Measurements from ENCODE around the gene TACC2. TPM values are rescaled to one million over a fixed set of nuclear protein-coding genes. Genes with fewer than 3 reads are reported as not detected.

Gene TACC2
- total RNA-seq, 1 donor from 2014 or later, result 37.6 TPM

DNA sequence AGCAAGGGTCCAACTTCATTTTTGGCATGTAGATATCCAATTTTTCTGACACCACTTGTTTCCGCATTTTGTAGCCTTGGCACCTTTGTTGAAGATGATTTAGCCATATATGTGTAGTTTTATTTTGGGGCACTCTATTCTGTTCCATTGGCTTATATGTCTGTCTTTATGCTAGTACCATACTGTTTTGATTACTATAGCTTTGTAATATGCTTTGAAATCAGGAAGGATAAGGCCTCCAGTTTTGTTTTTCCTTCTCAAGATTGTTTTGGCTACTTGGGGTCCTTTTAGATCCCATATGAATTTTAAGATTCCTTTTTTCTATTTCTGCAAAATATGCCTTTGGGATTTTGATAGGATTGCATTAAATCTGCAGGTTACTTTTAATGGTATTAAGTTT, 272.6 kb downstream of the TACC2 start:
- H3K4me1 ChIP-seq (ENCODE audit: control insufficient read depth in 3 of 3, insufficient read depth in 3 of 3, low read length in 3 of 3), result peaks cover 4 to 5% (median 4%) of the 10 kb centered on the region in 3 donors
- no peaks in the 10 kb centered on the region for H3K27me3 ChIP-seq (ENCODE audit: control insufficient read depth in 3 of 3, insufficient read depth in 3 of 3, low read length in 3 of 3)
- H3K9ac ChIP-seq (ENCODE audit: low read depth in 1 of 3, low read length in 3 of 3), result no peak overlapping the region
- no peaks in the 10 kb centered on the region for H3K9me3 ChIP-seq (ENCODE audit: control insufficient read depth in 3 of 3, low read length in 3 of 3)
- H3K4me3 ChIP-seq (ENCODE audit: low read length in 3 of 3), result no peak overlapping the region
- H3K36me3 ChIP-seq (ENCODE audit: control insufficient read depth in 3 of 3, insufficient read depth in 3 of 3, low read length in 3 of 3), result peaks cover 8 to 31% (median 17%) of the 10 kb centered on the region in 3 donors
- H3K27ac ChIP-seq (ENCODE audit: low read depth, low read length), result no peak overlapping the region

DNA sequence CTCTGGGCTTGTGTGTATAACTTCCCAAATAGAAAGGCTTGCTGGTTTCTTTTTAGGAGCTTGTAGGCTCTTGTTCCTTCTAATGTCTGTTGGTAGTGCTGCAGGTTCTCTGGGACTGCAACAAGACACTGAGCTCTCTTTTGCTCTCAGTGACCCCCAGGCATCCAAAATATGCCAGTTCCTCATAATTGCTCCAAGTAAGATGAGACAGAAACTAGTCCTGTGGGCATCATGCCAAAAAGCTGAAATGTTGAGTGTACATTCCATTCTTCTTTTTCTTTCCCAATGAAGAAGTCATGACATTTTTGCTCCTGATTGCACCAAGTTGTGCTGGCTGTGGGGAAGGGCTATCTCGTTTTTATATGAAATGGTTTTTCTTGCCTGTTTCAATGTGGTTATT, 275.0 kb downstream of the TACC2 start:
- H3K27ac ChIP-seq (ENCODE audit: low read depth, low read length), result no peak overlapping the region

DNA sequence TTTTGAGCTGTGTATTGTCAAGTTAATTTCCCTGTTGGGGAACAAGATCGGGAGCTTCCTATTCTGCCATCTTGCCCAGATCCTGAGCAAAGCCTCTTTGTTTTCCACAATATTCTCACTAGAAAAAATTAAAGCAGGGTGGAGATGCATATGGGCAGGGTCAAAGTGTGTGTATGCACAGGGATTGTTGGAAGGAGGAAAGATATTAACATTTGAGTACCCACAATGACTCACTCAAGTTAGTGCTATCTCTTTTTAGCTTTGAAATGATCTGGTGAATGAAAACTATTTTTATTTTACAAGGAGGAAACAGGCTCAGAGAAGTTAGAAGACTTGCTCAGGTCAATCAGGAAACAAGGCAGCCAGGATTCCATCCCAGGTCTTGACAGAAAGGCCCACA, 275.5 kb downstream of the TACC2 start:
- no peaks in the 10 kb centered on the region for H3K9me3 ChIP-seq (ENCODE audit: control insufficient read depth in 3 of 3, low read length in 3 of 3)
- H3K9ac ChIP-seq (ENCODE audit: low read depth in 1 of 3, low read length in 3 of 3), result no peak overlapping the region
- no peaks in the 10 kb centered on the region for H3K27me3 ChIP-seq (ENCODE audit: control insufficient read depth in 3 of 3, insufficient read depth in 3 of 3, low read length in 3 of 3)
- H3K4me3 ChIP-seq (ENCODE audit: low read length in 3 of 3), result no peak overlapping the region
- H3K27ac ChIP-seq (ENCODE audit: low read depth, low read length), result no peak overlapping the region
- peaks cover 9 to 21% (median 17%) of the 10 kb centered on the region in 3 donors for H3K36me3 ChIP-seq (ENCODE audit: control insufficient read depth in 3 of 3, insufficient read depth in 3 of 3, low read length in 3 of 3)
- peaks cover 5 to 8% (median 6%) of the 10 kb centered on the region in 3 donors for H3K4me1 ChIP-seq (ENCODE audit: control insufficient read depth in 3 of 3, insufficient read depth in 3 of 3, low read length in 3 of 3)

More for the DNA sequence above, 275.0 kb downstream of the TACC2 start:
- H3K36me3 ChIP-seq (ENCODE audit: control insufficient read depth in 3 of 3, insufficient read depth in 3 of 3, low read length in 3 of 3), result peaks cover 5 to 21% (median 16%) of the 10 kb centered on the region in 3 donors
- H3K9ac ChIP-seq (ENCODE audit: low read depth in 1 of 3, low read length in 3 of 3), result no peak overlapping the region
- peaks cover 5 to 8% (median 6%) of the 10 kb centered on the region in 3 donors for H3K4me1 ChIP-seq (ENCODE audit: control insufficient read depth in 3 of 3, insufficient read depth in 3 of 3, low read length in 3 of 3)
- no peak overlapping the region for H3K4me3 ChIP-seq (ENCODE audit: low read length in 3 of 3)
- H3K9me3 ChIP-seq (ENCODE audit: control insufficient read depth in 3 of 3, low read length in 3 of 3), result no peaks in the 10 kb centered on the region
- H3K27me3 ChIP-seq (ENCODE audit: control insufficient read depth in 3 of 3, insufficient read depth in 3 of 3, low read length in 3 of 3), result no peaks in the 10 kb centered on the region

DNA sequence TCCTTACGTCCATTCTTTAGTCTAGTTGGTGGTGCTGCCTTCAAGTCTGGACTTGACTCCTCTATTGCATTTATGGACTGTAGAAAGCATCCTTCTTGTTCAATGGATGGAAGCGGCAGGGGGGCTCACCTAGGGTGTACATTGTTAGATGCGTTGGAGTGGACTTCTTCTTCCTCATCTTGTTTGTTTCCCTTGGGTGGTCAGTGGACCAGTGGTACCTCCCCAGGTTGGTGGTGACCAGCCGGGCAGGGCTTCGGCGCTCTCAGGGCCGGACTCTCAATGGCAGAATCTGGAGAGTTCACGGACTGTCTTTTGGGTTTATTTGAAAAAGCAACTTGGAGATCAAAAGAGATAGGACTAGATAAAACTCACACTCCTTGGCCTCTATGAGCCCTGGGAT, 276.0 kb downstream of the TACC2 start:
- H3K27me3 ChIP-seq (ENCODE audit: control insufficient read depth in 3 of 3, insufficient read depth in 3 of 3, low read length in 3 of 3), result no peaks in the 10 kb centered on the region
- no peak overlapping the region for H3K9ac ChIP-seq (ENCODE audit: low read depth in 1 of 3, low read length in 3 of 3)
- no peak overlapping the region for H3K4me3 ChIP-seq (ENCODE audit: low read length in 3 of 3)
- no peak overlapping the region for H3K27ac ChIP-seq (ENCODE audit: low read depth, low read length)
- H3K9me3 ChIP-seq (ENCODE audit: control insufficient read depth in 3 of 3, low read length in 3 of 3), result no peaks in the 10 kb centered on the region
- H3K36me3 ChIP-seq (ENCODE audit: control insufficient read depth in 3 of 3, insufficient read depth in 3 of 3, low read length in 3 of 3), result peaks cover 10 to 22% (median 17%) of the 10 kb centered on the region in 3 donors
- peaks cover 5 to 8% (median 6%) of the 10 kb centered on the region in 3 donors for H3K4me1 ChIP-seq (ENCODE audit: control insufficient read depth in 3 of 3, insufficient read depth in 3 of 3, low read length in 3 of 3)

DNA sequence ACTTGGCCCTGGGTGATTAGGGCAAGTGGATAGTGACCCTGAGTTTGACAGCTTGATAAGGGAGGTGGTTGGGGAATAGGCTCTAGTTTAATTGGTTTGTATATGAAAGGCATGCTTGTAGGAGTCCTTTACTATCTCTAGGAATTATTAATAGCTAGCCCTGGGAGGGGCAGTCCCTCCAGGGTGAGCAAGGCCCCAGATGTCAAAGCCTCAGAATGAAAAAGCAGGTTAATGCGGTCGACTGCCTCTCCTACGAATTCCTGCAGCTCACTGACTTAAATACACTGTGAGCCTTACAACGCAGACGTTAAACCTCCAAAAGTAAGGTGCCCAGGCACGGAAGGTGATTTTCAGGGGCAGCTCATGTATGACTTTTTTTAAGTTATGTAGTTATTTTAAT, 276.9 kb downstream of the TACC2 start:
- no peaks in the 10 kb centered on the region for H3K27me3 ChIP-seq (ENCODE audit: control insufficient read depth in 3 of 3, insufficient read depth in 3 of 3, low read length in 3 of 3)
- H3K27ac ChIP-seq (ENCODE audit: low read depth, low read length), result no peak overlapping the region
- no peak overlapping the region for H3K4me3 ChIP-seq (ENCODE audit: low read length in 3 of 3)
- H3K36me3 ChIP-seq (ENCODE audit: control insufficient read depth in 3 of 3, insufficient read depth in 3 of 3, low read length in 3 of 3), result peaks cover 10 to 22% (median 17%) of the 10 kb centered on the region in 3 donors
- no peaks in the 10 kb centered on the region for H3K9me3 ChIP-seq (ENCODE audit: control insufficient read depth in 3 of 3, low read length in 3 of 3)
- peaks cover 5 to 8% (median 6%) of the 10 kb centered on the region in 3 donors for H3K4me1 ChIP-seq (ENCODE audit: control insufficient read depth in 3 of 3, insufficient read depth in 3 of 3, low read length in 3 of 3)
- H3K9ac ChIP-seq (ENCODE audit: low read depth in 1 of 3, low read length in 3 of 3), result no peak overlapping the region

DNA sequence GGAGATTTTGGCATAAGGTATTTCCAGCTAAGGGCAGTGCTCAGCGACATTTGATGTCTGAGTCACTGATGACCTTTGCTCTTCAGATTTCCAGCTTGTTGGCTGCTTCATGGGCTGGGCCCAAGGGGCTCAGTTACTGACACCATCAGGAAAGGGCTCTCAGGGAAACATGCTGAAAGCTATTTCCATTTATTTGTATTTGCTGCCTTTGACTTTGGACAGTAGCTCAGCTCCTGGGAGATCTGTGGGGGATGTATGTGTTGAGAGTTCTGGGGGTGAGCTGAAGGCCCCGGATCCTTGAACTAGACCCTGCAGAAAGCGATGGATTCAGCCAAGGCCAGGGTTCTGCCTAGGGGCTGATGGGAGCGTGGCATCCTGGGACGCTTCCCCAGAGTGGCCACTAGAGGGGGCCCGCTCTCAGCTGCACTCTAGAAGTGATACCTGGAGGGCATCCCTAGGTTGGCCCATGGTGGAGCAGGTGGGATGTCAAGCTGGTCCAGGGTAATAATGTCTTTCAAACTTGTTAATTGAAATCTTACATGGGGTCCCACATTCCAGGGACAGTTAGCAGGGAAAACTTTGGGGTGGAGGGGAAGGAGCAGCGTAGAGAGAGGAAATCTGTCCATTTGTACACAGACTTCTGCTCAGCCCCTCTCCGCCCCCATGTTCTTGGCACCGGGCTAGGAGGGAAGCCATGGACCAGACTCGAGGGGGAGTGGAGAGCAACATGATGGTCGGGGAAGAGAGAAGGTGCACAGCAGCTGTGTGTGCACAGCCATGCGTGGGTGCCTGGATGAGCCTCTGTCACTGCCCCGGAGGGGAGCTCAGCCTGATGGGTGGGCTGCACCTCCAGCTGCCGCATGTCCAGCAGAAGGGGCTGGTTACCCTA, 279.1 kb downstream of the TACC2 start:
- Histone ChIP-seq H3K4me1 (ENCODE audit: control insufficient read depth in 3 of 3, insufficient read depth in 3 of 3, low read length in 3 of 3) (peaks cover 5 to 8% (median 6%) of the 10 kb centered on the region in 3 donors), H3K36me3 (ENCODE audit: control insufficient read depth in 3 of 3, insufficient read depth in 3 of 3, low read length in 3 of 3) (peaks cover 16 to 23% (median 22%) of the 10 kb centered on the region in 3 donors), H3K4me3 (ENCODE audit: low read length in 3 of 3) (no peak overlapping the region), H3K27ac (ENCODE audit: low read depth, low read length) (no peak overlapping the region), H3K27me3 (ENCODE audit: control insufficient read depth in 3 of 3, insufficient read depth in 3 of 3, low read length in 3 of 3) (no peaks in the 10 kb centered on the region), H3K9ac (ENCODE audit: low read depth in 1 of 3, low read length in 3 of 3) (no peak overlapping the region), H3K9me3 (ENCODE audit: control insufficient read depth in 3 of 3, low read length in 3 of 3) (no peaks in the 10 kb centered on the region)

DNA sequence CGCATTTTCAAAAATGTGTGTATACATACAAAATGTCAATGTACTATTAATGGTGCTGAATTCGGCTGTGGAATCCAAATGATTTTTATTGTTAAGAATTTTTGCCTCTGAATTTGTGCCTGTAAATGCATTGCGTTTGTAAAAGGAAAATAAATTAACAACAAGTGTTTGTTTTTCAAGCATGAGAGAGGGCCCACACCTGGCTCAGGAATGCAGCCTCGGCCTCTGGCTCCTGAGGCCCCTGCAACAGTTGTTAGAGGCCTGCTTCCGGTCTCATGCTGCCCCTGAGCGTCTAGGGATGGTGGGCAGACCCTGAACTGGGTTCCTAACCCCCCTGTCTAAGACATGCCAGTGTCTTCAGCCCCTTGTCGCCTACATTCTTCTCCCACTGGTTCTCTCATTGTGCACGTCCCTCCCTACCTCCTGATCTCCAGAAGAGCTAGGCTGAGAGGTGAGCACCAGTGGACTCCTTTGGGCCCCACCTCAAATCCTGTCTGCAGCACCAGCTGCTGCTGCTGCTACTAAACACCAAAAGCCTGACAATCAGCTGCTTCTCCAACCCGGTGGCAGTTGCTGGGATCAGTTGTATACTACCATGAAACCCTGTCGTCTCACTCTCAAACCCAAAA, 280.2 kb downstream of the TACC2 start:
- Histone ChIP-seq H3K4me3 (ENCODE audit: low read length in 3 of 3) (no peak overlapping the region), H3K4me1 (ENCODE audit: control insufficient read depth in 3 of 3, insufficient read depth in 3 of 3, low read length in 3 of 3) (peaks cover 0 to 4% (median 3%) of the 10 kb centered on the region in 3 donors), H3K9me3 (ENCODE audit: control insufficient read depth in 3 of 3, low read length in 3 of 3) (no peaks in the 10 kb centered on the region), H3K9ac (ENCODE audit: low read depth in 1 of 3, low read length in 3 of 3) (no peak overlapping the region), H3K36me3 (ENCODE audit: control insufficient read depth in 3 of 3, insufficient read depth in 3 of 3, low read length in 3 of 3) (peaks cover 16 to 24% (median 23%) of the 10 kb centered on the region in 3 donors), H3K27me3 (ENCODE audit: control insufficient read depth in 3 of 3, insufficient read depth in 3 of 3, low read length in 3 of 3) (no peaks in the 10 kb centered on the region), H3K27ac (ENCODE audit: low read depth, low read length) (no peak overlapping the region)

DNA sequence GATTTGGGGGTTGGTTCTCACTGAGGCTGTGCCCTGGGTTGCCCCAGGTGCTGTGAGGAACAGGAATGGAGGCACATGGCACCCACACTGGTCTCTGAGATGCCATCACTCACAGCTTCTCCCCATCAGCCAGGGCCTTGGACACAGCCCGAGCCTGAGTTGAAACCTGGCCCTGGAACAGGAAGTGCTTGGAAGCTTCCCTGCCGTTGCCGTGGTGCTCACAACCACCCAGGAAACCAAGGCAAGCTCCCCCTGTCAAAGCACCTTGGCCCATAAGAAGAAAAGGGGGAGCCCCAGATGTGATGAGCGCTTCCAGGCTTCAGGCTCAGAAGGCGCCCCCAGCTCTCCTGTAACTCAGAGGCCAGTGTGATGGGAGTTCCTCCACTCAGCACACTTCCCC, 282.1 kb downstream of the TACC2 start, which contains the start of gene BTBD16:
Gene BTBD16, plus strand, starts transcription at position 221 of the 400 bp plus-strand sequence. CDS start 3,786 bp downstream, outside the sequence.
- Histone ChIP-seq H3K9ac (ENCODE audit: low read depth in 1 of 3, low read length in 3 of 3) (no peak within 1 kb of the TSS), H3K27me3 (ENCODE audit: control insufficient read depth in 3 of 3, insufficient read depth in 3 of 3, low read length in 3 of 3) (no peaks in the 10 kb centered on the region), H3K36me3 (ENCODE audit: control insufficient read depth in 3 of 3, insufficient read depth in 3 of 3, low read length in 3 of 3) (peaks cover 12 to 19% (median 14%) of the 10 kb centered on the region in 3 donors), H3K27ac (ENCODE audit: low read depth, low read length) (no peak within 1 kb of the TSS), H3K4me1 (ENCODE audit: control insufficient read depth in 3 of 3, insufficient read depth in 3 of 3, low read length in 3 of 3) (peaks cover 0 to 4% (median 3%) of the 10 kb centered on the region in 3 donors), H3K4me3 (ENCODE audit: low read length in 3 of 3) (no peak within 1 kb of the TSS), H3K9me3 (ENCODE audit: control insufficient read depth in 3 of 3, low read length in 3 of 3) (no peaks in the 10 kb centered on the region)

DNA sequence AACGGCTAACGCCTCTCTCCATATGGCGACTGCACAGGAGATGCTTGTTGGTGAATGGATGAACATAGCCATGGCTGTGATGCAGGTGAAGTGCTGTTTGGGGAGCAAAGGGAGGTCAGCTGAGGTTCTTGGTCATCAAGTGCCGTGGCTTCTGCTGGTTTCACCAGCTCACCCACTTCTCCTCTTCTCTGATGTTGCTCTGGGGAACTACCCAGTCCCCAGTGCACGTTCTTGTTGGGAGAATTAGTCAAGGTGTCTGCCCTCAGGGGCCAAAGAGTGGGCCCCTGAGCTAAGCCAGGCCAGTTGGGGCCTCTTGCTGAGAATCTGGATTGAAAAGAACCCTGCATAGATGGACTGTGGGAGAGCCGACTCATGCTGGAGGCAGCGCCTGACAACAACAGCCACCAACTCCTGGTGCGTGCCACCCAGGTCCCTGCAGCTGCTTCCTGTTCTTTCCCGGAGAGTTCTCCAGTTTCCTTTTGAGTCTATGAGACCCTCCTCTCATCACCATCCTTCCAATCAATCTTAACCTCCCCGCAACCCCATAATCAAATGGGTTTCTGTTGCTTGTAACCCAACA, 285.1 kb downstream of the TACC2 start:
- Histone ChIP-seq H3K9me3 (ENCODE audit: control insufficient read depth in 3 of 3, low read length in 3 of 3) (no peaks in the 10 kb centered on the region), H3K27ac (ENCODE audit: low read depth, low read length) (no peak overlapping the region), H3K9ac (ENCODE audit: low read depth in 1 of 3, low read length in 3 of 3) (no peak overlapping the region), H3K4me3 (ENCODE audit: low read length in 3 of 3) (no peak overlapping the region), H3K27me3 (ENCODE audit: control insufficient read depth in 3 of 3, insufficient read depth in 3 of 3, low read length in 3 of 3) (no peaks in the 10 kb centered on the region), H3K4me1 (ENCODE audit: control insufficient read depth in 3 of 3, insufficient read depth in 3 of 3, low read length in 3 of 3) (peaks cover 0 to 4% (median 2%) of the 10 kb centered on the region in 3 donors), H3K36me3 (ENCODE audit: control insufficient read depth in 3 of 3, insufficient read depth in 3 of 3, low read length in 3 of 3) (peaks cover 7 to 14% (median 13%) of the 10 kb centered on the region in 3 donors)
